OCI-LY1 (cell line): Measurements from ENCODE around the gene OR51B6.
"Not testable (repeated sequence)": the region's sequence is repeated elsewhere in the genome, so short reads cannot be mapped to it uniquely, and the experiment has no call there.

Source experiments
- H2AFZ ChIP-seq: fragments of 200-600 bp; sonication (generic), shearing (Covaris generic); 2 replicates; pipeline ENCODE4 v1.6.0; 2014; ENCODE audit warnings: antibody characterized with exemption, mild to moderate bottlenecking, low read length
- H3F3A ChIP-seq: fragments of 200-600 bp; sonication (generic), shearing (Covaris generic); 2 replicates; pipeline ENCODE4 v1.6.0; 2014; ENCODE audit warnings: mild to moderate bottlenecking, antibody characterized with exemption, low read length, moderate library complexity; ENCODE audit not compliant: insufficient read depth
- H3K27ac ChIP-seq: fragments of 200-600 bp; sonication (generic); 2 replicates; pipeline ENCODE4 v1.5.1; 2014; ENCODE audit warnings: low read length, mixed run types, mild to moderate bottlenecking, low read depth; ENCODE audit not compliant: poor library complexity, severe bottlenecking
- H3K27me3 ChIP-seq: fragments of 200-600 bp; sonication (generic); 2 replicates; pipeline ENCODE4 v1.6.0; 2014; ENCODE audit warnings: antibody characterized with exemption, mild to moderate bottlenecking, low read length, moderate library complexity; ENCODE audit not compliant: insufficient read depth
- H3K36me3 ChIP-seq: fragments of 200-600 bp; sonication (generic); 2 replicates; pipeline ENCODE4 v1.6.1; 2014; ENCODE audit warnings: mild to moderate bottlenecking, antibody characterized with exemption, low read length, moderate library complexity, mixed read lengths; ENCODE audit not compliant: insufficient read depth
- H3K4me1 ChIP-seq: fragments of 200-600 bp; sonication (generic); 2 replicates; pipeline ENCODE4 v1.5.1; 2014; ENCODE audit warnings: mild to moderate bottlenecking, low read length, moderate library complexity; ENCODE audit not compliant: insufficient read depth, severe bottlenecking
- H3K4me2 ChIP-seq: fragments of 200-600 bp; sonication (generic), shearing (Covaris generic); 2 replicates; pipeline ENCODE4 v1.6.1; 2014; ENCODE audit warnings: low read length
- H3K4me3 ChIP-seq: fragments of 200-600 bp; sonication (generic); 2 replicates; pipeline ENCODE4 v1.5.1; 2014; ENCODE audit warnings: low read length, low read depth, mild to moderate bottlenecking, mixed read lengths; ENCODE audit not compliant: poor library complexity, severe bottlenecking
- H3K79me2 ChIP-seq: fragments of 200-600 bp; shearing (Covaris generic); 2 replicates; pipeline ENCODE4 v1.6.1; 2016; ENCODE audit warnings: mixed run types, low read length, mixed read lengths; ENCODE audit not compliant: insufficient read depth
- H3K9ac ChIP-seq: fragments of 200-600 bp; sonication (generic), shearing (Covaris generic); 2 replicates; pipeline ENCODE4 v1.6.1; 2014; ENCODE audit warnings: mild to moderate bottlenecking, low read length, mixed read lengths
- H3K9me2 ChIP-seq: fragments of 200-600 bp; sonication (generic), shearing (Covaris generic); 2 replicates; pipeline ENCODE4 v1.6.1; 2014; ENCODE audit warnings: low read depth, mild to moderate bottlenecking, low read length, mixed read lengths
- H3K9me3 ChIP-seq: fragments of 200-600 bp; shearing (Covaris generic); 2 replicates; pipeline ENCODE4 v1.6.1; 2014; ENCODE audit warnings: low read length, mixed read lengths
- H4K20me1 ChIP-seq: fragments of 200-600 bp; sonication (generic), shearing (Covaris generic); 2 replicates; pipeline ENCODE4 v1.6.0; 2016; ENCODE audit warnings: mild to moderate bottlenecking, low read length; ENCODE audit not compliant: insufficient read depth
- CTCF ChIP-seq: fragments of 200-600 bp; sonication (generic), shearing (Covaris generic); IDR thresholded peaks from 2 replicates; pipeline ENCODE4 v1.5.1; 2017; ENCODE audit warnings: mild to moderate bottlenecking, antibody characterized with exemption, low read length, moderate library complexity, mixed read lengths
- EZH2 ChIP-seq: fragments of 200-600 bp; sonication (generic), shearing (Covaris generic); IDR thresholded peaks from 2 replicates; pipeline ENCODE4 v1.8.0; 2017; ENCODE audit warnings: borderline replicate concordance, mixed run types, mild to moderate bottlenecking, antibody characterized with exemption, low read length, moderate library complexity, mixed read lengths

OR51B6 gene

GRCh38 chr11:5362017-5362625, 10.8 kb downstream of the OR51B6 start:
- no peaks in the 10 kb centered on the region for H3K9me2 ChIP-seq
- no peak overlapping the region for H2AFZ ChIP-seq

GRCh38 chr11:5363679-5364078, 12.4 kb downstream of the OR51B6 start:
- Histone ChIP-seq H3K9me3 (no peaks in the 10 kb centered on the region), H3F3A (no peaks in the 10 kb centered on the region), H3K9ac (no peak overlapping the region), H3K36me3 (no peaks in the 10 kb centered on the region), H3K9me2 (no peaks in the 10 kb centered on the region), H2AFZ (no peak overlapping the region), H3K4me1 (no peaks in the 10 kb centered on the region), H3K79me2 (no peaks in the 10 kb centered on the region), H3K27me3 (no peaks in the 10 kb centered on the region), H3K4me3 (no peak overlapping the region), H3K4me2 (no peak overlapping the region), H3K27ac (no peak overlapping the region), H4K20me1 (no peaks in the 10 kb centered on the region)
- TF ChIP-seq CTCF (no peak), EZH2 (no peak)

More at GRCh38 chr11:5362017-5362625, 10.8 kb downstream of the OR51B6 start:
- H3K79me2 ChIP-seq: no peaks in the 10 kb centered on the region
- no peak overlapping the region for H3K4me2 ChIP-seq
- H3K4me1 ChIP-seq: no peaks in the 10 kb centered on the region
- no peaks in the 10 kb centered on the region for H4K20me1 ChIP-seq
- TF ChIP-seq CTCF (no peak), EZH2 (no peak)
- no peaks in the 10 kb centered on the region for H3F3A ChIP-seq
- no peak overlapping the region for H3K27ac ChIP-seq
- H3K27me3 ChIP-seq: no peaks in the 10 kb centered on the region
- H3K36me3 ChIP-seq: no peaks in the 10 kb centered on the region
- no peaks in the 10 kb centered on the region for H3K9me3 ChIP-seq
- no peak overlapping the region for H3K9ac ChIP-seq
- H3K4me3 ChIP-seq: no peak overlapping the region

DNA sequence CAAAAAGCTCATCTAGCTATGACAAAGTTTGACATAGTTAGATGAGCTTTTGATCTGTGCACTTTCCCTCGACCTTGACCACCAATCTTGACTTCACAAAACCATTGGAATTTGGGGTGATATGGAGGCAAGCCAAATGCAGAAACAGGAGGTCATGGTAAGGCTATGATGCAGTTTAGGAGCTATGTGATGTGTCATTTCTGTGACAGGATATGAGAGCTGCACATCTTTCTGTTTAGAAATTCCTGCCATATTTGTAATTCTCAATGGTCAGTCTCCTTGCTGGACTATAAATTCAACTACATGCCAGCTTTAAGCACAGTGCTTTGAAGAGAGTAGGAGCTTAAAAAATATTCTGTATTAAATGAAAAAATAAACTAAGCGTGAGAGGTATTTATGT, 12.9 kb downstream of the OR51B6 start:
- H3K4me2 ChIP-seq: no peak overlapping the region

DNA sequence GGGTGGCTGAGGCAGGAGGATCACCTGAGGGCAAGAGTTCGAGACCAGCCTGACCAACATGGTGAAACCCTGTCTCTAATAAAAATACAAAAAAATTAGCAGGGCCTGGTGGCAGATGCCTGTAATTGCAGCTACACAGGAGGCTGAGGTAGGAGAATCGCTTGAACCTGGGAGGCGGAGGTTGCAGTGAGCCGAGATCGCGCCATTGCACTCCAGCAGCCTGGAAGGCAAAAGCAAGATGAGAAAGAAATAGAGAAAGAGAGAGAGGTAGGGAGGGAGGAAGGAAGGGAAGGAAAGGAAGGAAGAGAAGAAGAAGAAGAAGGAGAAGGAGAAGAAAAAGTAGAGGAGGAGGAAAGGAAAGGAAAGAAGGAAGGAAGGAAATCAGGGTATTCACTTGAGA, 15.1 kb downstream of the OR51B6 start:
- H3K9me2 ChIP-seq: not testable (repeated sequence)

More for the DNA sequence above, 12.9 kb downstream of the OR51B6 start:
- Histone ChIP-seq H4K20me1 (no peaks in the 10 kb centered on the region), H3K27me3 (no peaks in the 10 kb centered on the region), H3K9me2 (no peaks in the 10 kb centered on the region), H3K79me2 (no peaks in the 10 kb centered on the region), H3K4me1 (no peaks in the 10 kb centered on the region), H3K36me3 (no peaks in the 10 kb centered on the region), H3K27ac (no peak overlapping the region), H2AFZ (no peak overlapping the region), H3K4me3 (no peak overlapping the region), H3F3A (no peaks in the 10 kb centered on the region), H3K9me3 (no peaks in the 10 kb centered on the region), H3K9ac (no peak overlapping the region)
- TF ChIP-seq CTCF (no peak), EZH2 (no peak)

More for the DNA sequence above, 15.1 kb downstream of the OR51B6 start:
- not testable (repeated sequence) for H3K4me3 ChIP-seq, H2AFZ ChIP-seq, H3K27ac ChIP-seq, H3K4me1 ChIP-seq, H3K9me3 ChIP-seq, H3K27me3 ChIP-seq, H3K9ac ChIP-seq, H3K79me2 ChIP-seq, H3K36me3 ChIP-seq, H3K4me2 ChIP-seq, H3F3A ChIP-seq, H4K20me1 ChIP-seq
